GM23338 (cell line): ENCODE measurements around the gene FGF3. TPM values are rescaled to one million over a fixed set of nuclear protein-coding genes. Genes with fewer than 3 reads are reported as not detected.

ENCODE experiments used
- ATAC-seq: fragments of 200-7000 bp; cut with Tn5 transposase; 3 replicates; pipeline ENCODE4 v1.9.1; 2020
- DNase-seq: peaks from one replicate; pipeline ENCODE4 v3.0.0-alpha.2; 2015; ENCODE audit warnings: low spot score
- H2AFZ ChIP-seq: fragments of 200-600 bp; sonication (generic); 2 replicates; pipeline ENCODE4 v1.8.0; 2016; ENCODE audit warnings: antibody characterized with exemption, mild to moderate bottlenecking, moderate library complexity
- H3F3A ChIP-seq: fragments of 200-600 bp; sonication (generic); replicated peaks from 2 replicates; pipeline ENCODE4 v1.8.0; 2017; ENCODE audit warnings: antibody characterized with exemption, mixed run types, low read depth
- H3K27ac ChIP-seq: fragments of 200-600 bp; sonication (generic); 2 replicates; pipeline ENCODE4 v1.6.1; 2016; ENCODE audit warnings: low read depth
- H3K27me3 ChIP-seq: fragments of 200-600 bp; sonication (generic); 2 replicates; pipeline ENCODE4 v1.8.0; 2016; ENCODE audit warnings: mild to moderate bottlenecking, mixed run types, moderate library complexity; ENCODE audit not compliant: insufficient read depth
- H3K36me3 ChIP-seq: fragments of 200-600 bp; sonication (generic); 2 replicates; pipeline ENCODE4 v1.8.0; 2016; ENCODE audit warnings: mild to moderate bottlenecking; ENCODE audit not compliant: insufficient read depth
- H3K4me1 ChIP-seq: fragments of 200-600 bp; sonication (generic); 2 replicates; pipeline ENCODE4 v1.8.0; 2016; ENCODE audit warnings: mild to moderate bottlenecking, moderate library complexity; ENCODE audit not compliant: insufficient read depth
- H3K4me2 ChIP-seq: fragments of 200-600 bp; sonication (generic); 2 replicates; pipeline ENCODE4 v1.7.1; 2017; ENCODE audit warnings: mixed run types
- H3K4me3 ChIP-seq: fragments of 200-600 bp; sonication (generic); 2 replicates; pipeline ENCODE4 v1.6.1; 2016; ENCODE audit warnings: mixed run types
- H3K79me2 ChIP-seq: fragments of 200-600 bp; sonication (generic); replicated peaks from 2 replicates; pipeline ENCODE4 v1.8.0; 2017; ENCODE audit warnings: mild to moderate bottlenecking; ENCODE audit not compliant: insufficient read depth
- H3K9me2 ChIP-seq: fragments of 200-600 bp; sonication (generic); 2 replicates; pipeline ENCODE4 v1.8.0; 2017; ENCODE audit not compliant: insufficient read depth
- H4K20me1 ChIP-seq: fragments of 200-600 bp; sonication (generic); replicated peaks from 2 replicates; pipeline ENCODE4 v1.8.0; 2017; ENCODE audit warnings: mild to moderate bottlenecking; ENCODE audit not compliant: insufficient read depth
- H3K27ac Mint-ChIP-seq: 2 replicates; pipeline ENCODE4 v1.8.0; 2020; ENCODE audit warnings: inconsistent platforms, mild to moderate bottlenecking, moderate library complexity, mixed read lengths
- H3K27me3 Mint-ChIP-seq: 3 replicates; pipeline ENCODE4 v1.8.0; 2022; ENCODE audit warnings: low read depth, mild to moderate bottlenecking, moderate library complexity, mixed read lengths, inconsistent platforms; ENCODE audit not compliant: insufficient read depth, poor library complexity
- H3K36me3 Mint-ChIP-seq: 3 replicates; pipeline ENCODE4 v1.8.0; 2021; ENCODE audit warnings: low read depth, mild to moderate bottlenecking, inconsistent platforms, moderate library complexity, mixed read lengths
- H3K4me1 Mint-ChIP-seq: 3 replicates; pipeline ENCODE4 v1.8.0; 2020; ENCODE audit warnings: mild to moderate bottlenecking, inconsistent platforms, mixed read lengths
- H3K4me3 Mint-ChIP-seq: 3 replicates; pipeline ENCODE4 v1.8.0; 2021; ENCODE audit warnings: moderate library complexity, mild to moderate bottlenecking, inconsistent platforms, mixed read lengths
- H3K9me3 Mint-ChIP-seq: 3 replicates; pipeline ENCODE4 v1.8.0; 2020; ENCODE audit warnings: moderate library complexity, mild to moderate bottlenecking, inconsistent platforms, mixed read lengths
- CREB1 ChIP-seq: fragments of 250-450 bp; sonication (Bioruptor Pico); IDR thresholded peaks from 2 replicates; pipeline ENCODE4 v1.5.0; 2020; ENCODE audit warnings: low read depth, mild to moderate bottlenecking, moderate library complexity
- CTCF ChIP-seq, 2 experiments: fragments of 200-600 bp in 1 of 2; sonication (generic) in 1 of 2; conservative IDR thresholded peaks; 2 replicates each; pipeline versions ENCODE4 v1.5.1 to v1.6.1; 2016 to 2017; ENCODE audit warnings: antibody characterized with exemption in 2 of 2, low read depth in 2 of 2, mild to moderate bottlenecking in 2 of 2, moderate library complexity in 1 of 2
- ETS1 ChIP-seq: IDR thresholded peaks from 2 replicates; pipeline ENCODE4 v1.6.1; 2016; ENCODE audit warnings: antibody characterized with exemption
- EZH2 ChIP-seq: fragments of 200-600 bp; sonication (generic); IDR thresholded peaks from one replicate; pipeline ENCODE4 v1.8.0; 2017; ENCODE audit warnings: antibody characterized with exemption, mild to moderate bottlenecking, low read depth; ENCODE audit not compliant: unreplicated experiment
- EZH2phosphoT487 ChIP-seq: fragments of 200-600 bp; sonication (generic); IDR thresholded peaks from one replicate; pipeline ENCODE4 v1.8.1; 2018; ENCODE audit warnings: antibody characterized with exemption; ENCODE audit not compliant: unreplicated experiment
- JUNB ChIP-seq: IDR thresholded peaks from one replicate; pipeline ENCODE4 v1.6.1; 2016; ENCODE audit warnings: antibody characterized with exemption; ENCODE audit not compliant: unreplicated experiment
- NANOG ChIP-seq: IDR thresholded peaks from 2 replicates; pipeline ENCODE4 v1.6.1; 2016; ENCODE audit warnings: antibody characterized with exemption, borderline replicate concordance
- POLR2AphosphoS5 ChIP-seq: IDR thresholded peaks from 2 replicates; pipeline ENCODE4 v1.6.1; 2016; ENCODE audit warnings: antibody characterized with exemption, low read depth
- REST ChIP-seq: IDR thresholded peaks from one replicate; pipeline ENCODE4 v1.6.1; 2018; ENCODE audit warnings: antibody characterized with exemption; ENCODE audit not compliant: unreplicated experiment
- STAT1 ChIP-seq: IDR thresholded peaks from one replicate; pipeline ENCODE4 v1.6.1; 2016; ENCODE audit warnings: antibody characterized with exemption; ENCODE audit not compliant: unreplicated experiment
- ZNF114 ChIP-seq: fragments of 250-450 bp; sonication (Bioruptor Pico); IDR thresholded peaks from 2 replicates; pipeline ENCODE4 v1.5.0; 2020; ENCODE audit warnings: mild to moderate bottlenecking, moderate library complexity
- ZNF331 ChIP-seq: fragments of 250-450 bp; sonication (Bioruptor Pico); IDR thresholded peaks from 2 replicates; pipeline ENCODE4 v1.5.0; 2020; ENCODE audit warnings: low read depth, mild to moderate bottlenecking, moderate library complexity
- ZNF462 ChIP-seq: fragments of 250-450 bp; sonication (Bioruptor Pico); IDR thresholded peaks from 2 replicates; pipeline ENCODE4 v1.5.0; 2020; ENCODE audit warnings: mild to moderate bottlenecking, moderate library complexity
- polyA plus RNA-seq: library from polyadenylated mRNA; unstranded; fragments of >200 nt; fragmentation: Nextera tagmentation; extraction: Ambion mirVana; gene quantifications from 2 replicates; pipeline ENCODE4 v1.2.1, GENCODE V29; 2016
- total RNA-seq: library from RNA; depleted of rRNA; stranded (reverse); fragments of >200 nt; shearing (Covaris generic); gene quantifications from 2 replicates; pipeline ENCODE4 v1.2.3, GENCODE V29; 2014

Gene FGF3
- total and polyA plus RNA-seq, 2 experiments from 2014 or later, result 1.2 TPM; not detected in 1

GRCh38 chr11:69842746-69843528 lies 23.7 kb upstream of the FGF3 start:
- Histone ChIP-seq H3K4me3 (no peak overlapping the region; the same call in 1 of the 2 replicates), H4K20me1 (no peaks in the 10 kb centered on the region), H3F3A (0 out of 2 replicates have a peak, but pooled peaks cover 3% of the 10 kb centered on the region), H3K27ac (no peak overlapping the region), H3K9me2 (peaks cover 11% of the 10 kb centered on the region; the same call in 1 of the 2 replicates), H3K36me3 (no peaks in the 10 kb centered on the region), H3K4me2 (peak overlapping the region; percentile 49; the same call in 1 of the 2 replicates), H3K79me2 (no peaks in the 10 kb centered on the region), H3K4me1 (peaks cover 17% of the 10 kb centered on the region), H2AFZ (no peak overlapping the region), H3K27me3 (no peaks in the 10 kb centered on the region)
- no peak for TF ChIP-seq ZNF331
- no peak for TF ChIP-seq EZH2
- no peak for TF ChIP-seq NANOG
- no peak for TF ChIP-seq ZNF462 (CRISPR knock-in tag)
- no peak for TF ChIP-seq JUNB
- no peak for TF ChIP-seq CTCF (conservative IDR thresholded peaks at IDR 0.05; ENCODE audit: low read depth in 2 of 2)
- no peak for TF ChIP-seq CREB1 (CRISPR knock-in tag)
- TF ChIP-seq ETS1, result no peak
- TF ChIP-seq REST, result no peak
- no peak for TF ChIP-seq STAT1
- TF ChIP-seq EZH2phosphoT487, result no peak
- no peak for TF ChIP-seq POLR2AphosphoS5
- no peak for TF ChIP-seq ZNF114 (CRISPR knock-in tag)
- no peaks in the 10 kb centered on the region for H3K36me3 Mint-ChIP-seq
- ATAC-seq (peak; percentile 66), DNase-seq (peak; percentile 50)
- peaks cover 12% of the 10 kb centered on the region; the same call in 2 of the 3 replicates for H3K4me1 Mint-ChIP-seq
- H3K27me3 Mint-ChIP-seq, result peaks cover 12% of the 10 kb centered on the region
- H3K4me3 Mint-ChIP-seq, result no peak overlapping the region
- no peaks in the 10 kb centered on the region for H3K9me3 Mint-ChIP-seq
- no peak overlapping the region for H3K27ac Mint-ChIP-seq
